Measurements from ENCODE around the gene CCDC73.
"Not testable (repeated sequence)": the region's sequence is repeated elsewhere in the genome, so short reads cannot be mapped to it uniquely, and the experiment has no call there.

CCDC73 gene

DNA sequence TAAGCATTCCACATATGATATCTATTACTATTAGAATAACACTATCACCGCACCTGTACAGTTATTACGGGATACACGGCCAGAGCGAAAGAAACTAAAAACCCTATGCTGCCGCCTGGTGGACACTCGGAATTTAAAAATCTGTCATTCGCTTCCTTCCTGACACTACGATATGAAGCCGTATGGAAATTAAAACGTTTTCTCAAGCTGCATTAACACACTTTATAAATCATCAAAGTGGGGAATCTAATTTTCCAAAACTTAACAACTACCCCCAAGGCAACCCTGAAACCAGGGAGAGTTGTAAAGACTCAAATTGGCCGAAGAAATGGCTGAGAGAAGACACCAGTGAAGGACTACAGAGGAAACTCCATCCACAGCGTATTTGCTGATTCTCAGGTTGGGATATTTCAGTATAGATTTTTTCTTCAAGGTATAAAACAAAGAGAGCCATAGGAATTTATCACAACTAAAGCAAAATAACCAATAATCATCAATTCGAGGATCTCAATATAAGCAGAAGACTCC lies 1.4 kb downstream of the CCDC73 start:
- peak; percentile 86 for DNase-seq

DNA sequence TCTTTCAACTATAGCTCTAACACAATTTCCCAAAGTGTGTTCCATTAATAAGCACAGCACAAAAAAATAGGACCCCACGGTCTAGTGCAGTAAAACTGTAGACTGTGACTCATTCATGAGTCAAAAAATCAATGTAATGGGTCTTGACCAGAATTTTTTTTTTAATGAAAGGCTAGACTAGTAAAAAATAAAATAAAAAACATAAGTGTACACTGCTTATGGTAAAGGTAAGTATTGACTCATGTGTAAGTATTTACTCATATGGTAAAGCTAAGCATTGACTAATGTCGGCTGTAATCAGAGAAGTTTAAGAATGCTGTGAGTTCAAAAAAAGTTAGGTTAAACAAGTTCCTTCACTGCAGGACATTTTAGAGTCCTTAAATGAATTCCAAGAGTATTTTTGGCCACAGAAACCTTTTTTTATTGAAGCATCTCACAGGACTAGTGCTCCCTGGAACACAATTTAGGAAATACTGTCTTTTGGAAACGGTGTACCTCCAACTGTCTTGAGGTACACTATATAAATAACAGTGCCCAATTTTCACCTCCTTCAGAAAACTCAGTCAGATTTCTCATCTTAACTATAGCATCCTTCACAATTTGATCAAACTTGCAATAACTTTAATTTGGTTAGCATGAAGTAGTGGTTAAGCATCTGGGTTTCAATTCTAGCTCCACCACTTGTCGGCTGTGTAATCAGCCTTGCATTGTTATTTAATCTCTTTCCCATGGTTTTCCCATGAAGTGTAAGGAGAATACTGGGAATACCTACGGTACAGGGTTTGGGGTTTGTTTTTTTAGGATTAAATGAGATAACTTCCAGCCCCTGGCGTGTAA lies 2.1 kb downstream of the CCDC73 start:
- DNase-seq, result no peak

DNA sequence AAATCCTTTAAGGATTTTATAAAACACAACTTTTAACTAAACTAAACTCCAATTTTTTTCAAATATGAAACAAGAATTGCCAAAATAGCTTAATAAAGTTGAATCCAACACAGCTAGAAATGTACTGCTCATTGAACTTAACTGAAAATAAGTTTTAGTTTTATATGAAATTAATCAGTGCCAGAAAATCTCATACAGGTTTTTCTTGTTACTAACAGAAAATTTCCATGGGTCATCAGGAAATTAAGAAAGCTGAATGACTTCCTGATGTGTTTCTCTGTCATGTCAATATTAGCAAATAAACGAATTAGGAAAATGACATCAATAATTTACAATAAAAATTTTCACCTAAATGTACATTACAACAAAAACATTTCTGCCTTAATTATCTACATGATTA lies 3.5 kb downstream of the CCDC73 start:
- DNase-seq, result no peak

DNA sequence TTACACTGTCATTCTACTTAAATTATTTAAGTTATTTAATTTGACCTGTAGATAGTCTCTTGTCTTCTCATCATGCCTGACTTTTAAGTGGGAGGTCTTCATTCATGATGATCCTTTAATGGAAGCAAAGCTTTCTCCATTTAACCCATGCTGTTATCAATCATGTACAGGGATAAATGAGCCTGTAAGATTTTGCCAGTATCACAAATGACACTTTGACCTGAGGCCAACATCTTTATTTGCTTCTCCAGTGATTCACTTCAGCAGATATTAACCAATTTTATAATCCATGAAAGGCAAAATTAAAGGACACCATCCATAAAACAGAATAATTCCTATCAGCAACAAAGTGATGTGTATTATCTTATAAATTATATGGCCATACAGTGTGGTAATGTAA lies 7.7 kb downstream of the CCDC73 start:
- DNase-seq, result peak; percentile 10

- DNase-seq, result no peak
These were observed 9.2 kb downstream of the CCDC73 start for GRCh38 chr11:32785262-32785661.

DNA sequence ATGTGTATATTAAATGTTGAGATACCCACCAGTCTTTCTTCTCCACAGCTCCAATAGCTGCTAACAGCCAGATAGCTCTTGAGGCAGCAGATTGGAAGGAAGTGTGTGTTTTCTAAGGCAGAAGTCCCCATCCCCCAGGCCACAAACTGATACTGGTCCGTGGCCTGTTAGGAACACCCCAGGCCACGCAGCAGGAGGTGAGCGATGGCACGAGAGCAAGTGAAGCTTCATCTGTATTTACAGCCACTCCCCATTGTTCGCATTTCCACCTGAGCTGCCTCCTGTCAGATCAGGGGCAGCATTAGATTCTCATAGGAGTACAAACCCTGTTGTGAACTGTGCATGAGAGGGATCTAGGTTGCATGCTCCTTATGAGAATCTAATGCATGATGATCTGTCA lies 12.7 kb downstream of the CCDC73 start:
- no peak for DNase-seq

GRCh38 chr11:32780839-32781238 lies 13.6 kb downstream of the CCDC73 start:
- DNase-seq, result not testable (repeated sequence)

DNA sequence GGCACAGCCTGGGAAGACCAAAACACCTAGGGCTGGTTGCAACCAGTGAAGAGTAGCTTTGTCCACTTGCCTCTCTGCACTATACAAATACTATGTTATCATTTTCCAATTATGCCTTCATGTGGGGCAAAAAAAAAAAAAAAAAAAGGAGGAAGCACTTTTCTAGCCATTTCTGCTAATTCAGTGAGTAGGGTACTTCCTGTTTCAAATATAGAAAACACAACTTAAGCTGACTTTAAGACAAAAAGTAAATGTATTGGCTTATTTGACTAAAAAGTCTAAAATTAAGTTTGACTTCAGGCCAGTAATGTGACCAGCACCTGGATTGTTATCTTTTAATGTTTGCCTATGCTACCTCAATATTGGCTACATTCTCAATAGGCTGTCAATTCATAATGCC lies 15.3 kb downstream of the CCDC73 start:
- DNase-seq, result no peak

- no peak for DNase-seq
These were observed 18.6 kb downstream of the CCDC73 start for GRCh38 chr11:32775908-32776307.

DNA sequence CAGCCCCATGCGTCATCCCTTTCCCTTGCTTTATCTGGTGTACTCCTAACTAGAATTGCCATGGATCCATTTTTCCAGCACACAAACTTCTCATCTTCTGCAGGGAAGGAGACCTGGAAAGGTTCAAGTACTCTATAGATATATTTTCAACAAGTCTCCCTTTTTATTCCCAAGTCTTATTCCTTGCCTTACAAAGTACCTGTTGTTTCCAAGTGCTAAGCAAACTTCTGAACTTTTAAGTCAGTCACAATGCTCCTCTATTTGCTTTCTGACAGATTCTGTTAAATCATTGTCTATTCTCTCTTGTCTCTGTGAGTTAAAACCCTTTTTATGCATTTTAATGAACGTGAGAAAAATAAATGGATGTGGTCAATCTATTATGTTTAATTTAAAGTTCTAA lies 20.4 kb downstream of the CCDC73 start:
- DNase-seq, result no peak

- no peak for DNase-seq
These were observed 21.7 kb downstream of the CCDC73 start for GRCh38 chr11:32772731-32773130.

GRCh38 chr11:32761774-32762173 lies 32.7 kb downstream of the CCDC73 start:
- DNase-seq, result not testable (repeated sequence)

- no peak for DNase-seq
These were observed 36.2 kb downstream of the CCDC73 start for GRCh38 chr11:32758291-32758690.

DNA sequence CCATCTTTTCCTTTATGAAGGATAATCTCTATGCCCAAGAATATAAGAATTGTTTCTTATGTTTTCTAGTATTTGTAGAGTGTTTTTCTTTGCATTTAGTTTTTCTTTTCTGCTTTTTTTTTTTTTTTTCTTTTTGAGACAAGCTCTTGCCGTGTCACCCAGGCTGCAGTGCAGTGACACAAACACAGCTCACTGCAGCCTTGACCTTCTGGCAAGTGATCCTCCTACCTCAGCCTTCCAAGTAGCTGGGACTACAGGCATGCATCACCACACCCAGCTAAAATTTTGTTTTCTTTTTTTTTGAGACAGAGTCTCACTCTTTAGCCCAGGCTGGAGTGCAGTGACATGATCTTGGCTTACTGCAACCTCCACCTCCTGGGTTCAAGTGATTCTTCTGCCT lies 41.3 kb downstream of the CCDC73 start:
- DNase-seq, result not testable (repeated sequence)

DNA sequence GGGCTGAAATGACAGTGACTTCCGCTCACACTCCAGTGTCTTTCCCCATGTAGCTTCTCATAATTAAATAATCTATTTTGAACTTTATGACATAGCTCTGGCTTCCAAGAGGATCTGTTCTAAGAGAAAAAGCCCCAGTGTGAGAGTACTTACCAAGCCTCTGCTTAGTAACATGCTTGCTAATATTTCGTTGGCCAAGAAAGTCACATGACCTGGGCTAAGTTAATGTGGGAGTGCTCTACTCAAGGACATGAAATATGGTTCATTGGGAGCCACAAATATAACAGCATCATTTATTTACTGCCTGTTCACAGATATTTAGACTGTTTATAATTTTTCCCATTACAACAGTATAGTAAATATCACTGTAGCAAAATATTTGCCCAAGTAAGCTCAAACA lies 42.5 kb downstream of the CCDC73 start:
- DNase-seq, result no peak

DNA sequence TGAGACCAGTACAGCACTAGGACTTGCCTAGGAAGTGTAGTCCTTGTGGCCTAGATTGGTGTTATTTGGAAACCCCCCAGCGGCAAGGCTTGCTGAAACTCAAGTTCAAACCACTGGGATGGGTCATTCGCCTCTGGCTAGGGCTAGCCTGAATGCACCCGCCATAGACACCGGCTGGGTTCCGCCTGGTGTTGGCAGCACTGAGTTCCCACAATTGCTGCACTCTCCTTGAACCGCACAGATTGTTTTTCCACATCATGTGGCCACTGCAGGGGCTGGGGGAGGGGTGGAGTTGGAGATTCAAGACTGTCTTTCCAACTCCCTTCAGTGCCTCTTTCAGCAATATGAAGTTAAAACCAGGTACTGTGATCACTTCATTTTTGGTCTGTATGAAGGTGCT lies 43.1 kb downstream of the CCDC73 start:
- no peak for DNase-seq

DNA sequence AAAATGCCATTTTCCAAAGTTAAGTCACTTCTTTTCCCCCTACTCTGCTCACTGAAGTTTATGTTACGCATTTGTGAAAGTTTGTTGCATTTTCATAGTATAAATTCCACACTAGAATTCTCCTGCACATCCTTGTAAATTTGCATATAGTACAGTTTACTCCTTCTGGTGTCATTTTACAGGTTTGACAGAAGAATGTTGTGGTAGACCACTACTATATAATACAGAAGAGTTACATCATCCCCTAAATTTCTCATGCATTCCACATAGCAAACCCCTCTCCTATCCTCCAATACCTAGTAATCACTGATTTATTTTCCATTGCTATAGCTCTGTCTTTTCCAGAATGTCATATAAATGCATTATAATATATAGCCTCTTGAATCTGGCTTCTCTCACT lies 64.5 kb downstream of the CCDC73 start:
- no peak for DNase-seq

DNA sequence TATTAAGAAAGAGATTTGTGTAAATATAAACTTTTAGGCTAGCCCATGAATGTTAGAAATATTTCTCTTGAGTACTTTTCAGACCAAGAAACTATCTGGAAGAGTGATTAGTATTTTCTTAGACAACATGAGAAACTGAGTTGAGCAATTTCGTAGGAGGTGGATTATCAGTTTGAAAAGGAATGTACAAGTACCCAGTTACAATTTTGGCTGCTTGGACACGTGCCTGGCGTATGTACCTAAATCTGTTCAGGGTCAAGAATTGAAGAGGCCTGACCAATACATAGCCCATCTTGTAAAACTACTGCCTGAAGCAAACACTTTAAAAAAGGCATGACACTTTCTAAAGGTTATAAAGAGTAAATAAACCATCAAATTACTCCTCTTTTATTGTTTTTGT lies 71.1 kb downstream of the CCDC73 start:
- no peak for DNase-seq

DNA sequence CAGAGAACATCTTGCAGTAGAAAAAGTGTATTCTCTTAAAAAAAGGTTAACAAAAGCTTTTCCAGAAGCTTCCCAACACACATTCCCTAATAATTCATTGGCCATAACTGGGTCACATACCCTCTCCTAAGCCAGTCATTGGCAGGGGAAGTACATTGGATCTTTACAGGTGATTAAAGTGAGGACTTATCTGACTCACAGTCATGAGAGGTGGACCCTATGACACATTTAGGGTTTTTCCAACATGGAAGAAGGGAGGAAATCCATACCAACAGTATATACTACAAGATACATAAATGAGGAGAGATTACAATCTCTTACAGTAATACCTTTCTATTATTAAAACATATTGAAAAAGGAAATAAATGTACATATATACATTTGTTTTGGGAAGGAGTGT lies 72.2 kb downstream of the CCDC73 start:
- no peak for DNase-seq

DNA sequence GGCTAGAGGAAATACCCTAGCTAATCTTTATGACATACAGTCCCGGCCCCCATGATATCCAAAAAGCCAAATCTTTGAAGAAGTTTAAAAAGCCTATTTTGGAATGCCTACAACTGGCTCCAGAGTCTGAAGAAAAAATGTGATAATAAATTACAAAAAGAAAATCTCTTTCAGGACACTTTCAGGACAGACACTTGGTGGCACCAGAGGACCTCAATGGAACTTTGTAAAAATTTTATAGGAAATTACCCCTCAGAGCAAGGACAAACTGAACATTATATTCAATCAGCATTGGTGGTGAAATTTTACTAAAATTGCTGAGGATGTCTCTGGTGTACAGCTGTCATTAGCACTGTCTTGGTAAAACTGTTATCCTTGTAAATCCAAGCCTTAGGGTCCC lies 81.0 kb downstream of the CCDC73 start:
- peak; percentile 16 for DNase-seq

DNA sequence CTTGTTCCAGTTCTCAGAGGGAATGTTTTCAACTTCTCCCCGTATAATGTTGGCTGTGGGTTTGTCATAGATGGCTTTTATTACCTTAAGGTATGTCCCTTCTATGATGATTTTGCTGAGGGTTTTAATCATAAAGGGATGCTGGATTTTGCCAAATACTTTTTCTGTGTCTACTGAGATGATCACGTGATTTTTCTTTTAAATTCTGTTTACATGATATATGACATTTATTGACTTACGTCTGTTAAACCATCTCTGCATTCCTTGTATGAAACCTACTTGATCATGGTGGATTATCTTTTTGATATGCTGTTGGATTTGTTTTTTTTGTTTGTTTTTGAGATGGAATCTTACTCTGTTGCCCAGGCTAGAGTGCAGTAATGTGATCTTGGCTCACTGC lies 85.5 kb downstream of the CCDC73 start:
- not testable (repeated sequence) for DNase-seq

DNA sequence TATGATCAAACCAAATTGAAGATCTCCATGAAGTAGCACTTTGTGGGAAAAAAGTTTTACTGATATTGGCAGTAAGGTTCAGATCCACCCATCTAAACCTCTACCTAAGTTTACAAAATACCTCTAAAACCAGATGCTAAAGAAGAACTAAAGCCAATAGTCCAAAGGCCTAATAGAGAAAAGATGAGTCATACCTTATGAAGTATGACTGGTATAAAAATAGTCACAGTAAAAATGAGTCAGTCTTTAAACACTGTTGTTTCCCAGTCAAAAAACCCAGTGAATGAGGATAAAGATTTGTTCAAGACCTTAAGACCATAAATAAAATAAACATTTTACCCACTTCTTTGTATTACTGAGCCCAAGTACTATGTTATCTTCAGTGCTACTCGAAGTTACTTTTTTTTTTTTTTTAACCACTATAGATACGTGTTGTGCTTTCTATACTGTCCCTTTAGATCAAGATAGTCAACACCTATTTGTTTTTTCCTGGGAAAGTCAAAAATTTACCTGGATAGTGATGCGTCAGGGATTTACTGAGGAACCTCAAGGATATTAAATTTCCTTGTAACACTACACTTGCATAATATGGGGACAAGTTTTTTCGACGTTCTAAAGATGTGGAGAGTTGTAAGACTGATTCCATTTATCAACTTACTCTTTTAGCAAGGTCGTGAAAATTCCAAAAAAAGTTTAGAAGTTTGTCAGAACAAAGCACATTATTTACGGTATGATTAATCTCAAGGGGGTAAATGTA lies 87.3 kb downstream of the CCDC73 start:
- DNase-seq, result no peak

DNA sequence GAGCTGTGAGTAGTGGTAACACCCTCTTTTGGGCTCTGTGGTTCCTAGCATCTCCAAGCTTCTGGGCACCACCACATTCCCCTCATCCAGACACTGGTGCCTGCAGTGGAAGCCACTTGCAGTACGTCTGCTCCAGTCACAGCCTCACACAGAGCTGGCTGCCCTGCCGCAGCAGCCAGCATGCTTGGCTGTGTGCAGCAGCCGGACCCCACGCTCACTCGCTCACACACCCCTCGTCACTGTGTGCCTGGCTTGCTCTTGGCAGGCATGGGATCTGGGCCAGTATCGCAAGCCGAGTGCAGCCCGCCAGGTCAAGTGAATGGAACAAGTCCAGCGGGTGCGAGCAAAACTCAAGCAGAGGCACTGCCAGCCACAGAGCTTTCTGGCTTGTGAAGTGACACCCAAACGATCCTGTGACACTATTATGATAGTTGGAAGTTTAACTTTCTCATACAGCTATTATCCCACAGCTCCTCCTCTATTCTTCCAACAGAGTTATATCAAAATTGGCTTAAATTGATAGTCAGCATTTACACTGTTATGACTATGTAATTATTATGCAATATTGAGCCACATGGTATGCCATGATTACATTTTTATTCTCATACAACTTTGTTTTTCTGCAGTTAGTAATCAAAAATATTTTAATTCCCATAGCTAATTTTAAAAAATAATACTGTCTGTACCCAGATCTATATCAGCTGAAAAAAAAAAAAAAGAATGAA lies 89.0 kb downstream of the CCDC73 start:
- DNase-seq, result no peak

Data from eye (tissue), 1 donor.